ENCODE data around the gene GLDC. TPM values are rescaled to one million over a fixed set of nuclear protein-coding genes. Genes with fewer than 3 reads are reported as not detected.
"Not testable (repeated sequence)": the region's sequence is repeated elsewhere in the genome, so short reads cannot be mapped to it uniquely, and the experiment has no call there.

The GLDC gene
- total RNA-seq, 1 experiment from 2014 or later = 66.8 TPM

GRCh38 chr9:6644346-6645104 is 1.0 kb downstream of the GLDC start:
- peak; percentile 40 for DNase-seq
- Histone ChIP-seq H3K27me3 (ENCODE audit: control insufficient read depth, insufficient read depth, low read length) (peaks cover 10% of the 10 kb centered on the region), H3K36me3 (replicated peaks; ENCODE audit: control insufficient read depth, insufficient read depth, low read length) (peaks cover 9% of the 10 kb centered on the region), H3K4me3 (ENCODE audit: insufficient read depth, low read depth, low read length) (peak overlapping the region; percentile 79)

GRCh38 chr9:6641961-6642360 is 3.6 kb downstream of the GLDC start:
- H3K36me3 ChIP-seq (replicated peaks; ENCODE audit: control insufficient read depth, insufficient read depth, low read length) = peaks cover 9% of the 10 kb centered on the region
- peaks cover 10% of the 10 kb centered on the region for H3K27me3 ChIP-seq (ENCODE audit: control insufficient read depth, insufficient read depth, low read length)
- no peak overlapping the region for H3K4me3 ChIP-seq (ENCODE audit: insufficient read depth, low read depth, low read length)
- no peak for DNase-seq

- H3K4me3 ChIP-seq (ENCODE audit: insufficient read depth, low read depth, low read length) = no peak overlapping the region
- DNase-seq = no peak
- H3K27me3 ChIP-seq (ENCODE audit: control insufficient read depth, insufficient read depth, low read length) = peaks cover 10% of the 10 kb centered on the region
- H3K36me3 ChIP-seq (replicated peaks; ENCODE audit: control insufficient read depth, insufficient read depth, low read length) = peaks cover 9% of the 10 kb centered on the region
These were observed 4.0 kb downstream of the GLDC start for GRCh38 chr9:6641561-6641960.

- peaks cover 9% of the 10 kb centered on the region for H3K36me3 ChIP-seq (replicated peaks; ENCODE audit: control insufficient read depth, insufficient read depth, low read length)
- H3K27me3 ChIP-seq (ENCODE audit: control insufficient read depth, insufficient read depth, low read length) = peaks cover 10% of the 10 kb centered on the region
- H3K4me3 ChIP-seq (ENCODE audit: insufficient read depth, low read depth, low read length) = no peak overlapping the region
- no peak for DNase-seq
These were observed 4.5 kb downstream of the GLDC start for GRCh38 chr9:6641056-6641455.

GRCh38 chr9:6640268-6641051 is 5.1 kb downstream of the GLDC start:
- Histone ChIP-seq H3K4me3 (ENCODE audit: insufficient read depth, low read depth, low read length) (no peak overlapping the region), H3K27me3 (ENCODE audit: control insufficient read depth, insufficient read depth, low read length) (peaks cover 10% of the 10 kb centered on the region), H3K36me3 (replicated peaks; ENCODE audit: control insufficient read depth, insufficient read depth, low read length) (peaks cover 9% of the 10 kb centered on the region)
- DNase-seq = no peak

GRCh38 chr9:6639622-6640021 is 5.9 kb downstream of the GLDC start:
- Histone ChIP-seq H3K36me3 (replicated peaks; ENCODE audit: control insufficient read depth, insufficient read depth, low read length) (peaks cover 9% of the 10 kb centered on the region), H3K4me3 (ENCODE audit: insufficient read depth, low read depth, low read length) (no peak overlapping the region), H3K27me3 (ENCODE audit: control insufficient read depth, insufficient read depth, low read length) (peaks cover 6% of the 10 kb centered on the region)
- no peak for DNase-seq

- H3K4me3 ChIP-seq (ENCODE audit: insufficient read depth, low read depth, low read length) = no peak overlapping the region
- DNase-seq = no peak
- no peaks in the 10 kb centered on the region for H3K36me3 ChIP-seq (replicated peaks; ENCODE audit: control insufficient read depth, insufficient read depth, low read length)
- no peaks in the 10 kb centered on the region for H3K27me3 ChIP-seq (ENCODE audit: control insufficient read depth, insufficient read depth, low read length)
These were observed 11.1 kb downstream of the GLDC start for GRCh38 chr9:6634444-6634843.

- Histone ChIP-seq H3K36me3 (replicated peaks; ENCODE audit: control insufficient read depth, insufficient read depth, low read length) (no peaks in the 10 kb centered on the region), H3K27me3 (ENCODE audit: control insufficient read depth, insufficient read depth, low read length) (no peaks in the 10 kb centered on the region), H3K4me3 (ENCODE audit: insufficient read depth, low read depth, low read length) (no peak overlapping the region)
These were observed 12.2 kb downstream of the GLDC start for GRCh38 chr9:6633378-6633777.

GRCh38 chr9:6632516-6633183 is 12.9 kb downstream of the GLDC start:
- no peaks in the 10 kb centered on the region for H3K36me3 ChIP-seq (replicated peaks; ENCODE audit: control insufficient read depth, insufficient read depth, low read length)
- H3K27me3 ChIP-seq (ENCODE audit: control insufficient read depth, insufficient read depth, low read length) = no peaks in the 10 kb centered on the region
- DNase-seq = peak; percentile 61
- no peak overlapping the region for H3K4me3 ChIP-seq (ENCODE audit: insufficient read depth, low read depth, low read length)

More at GRCh38 chr9:6633378-6633777, 12.2 kb downstream of the GLDC start:
- DNase-seq = no peak

- DNase-seq = no peak
- Histone ChIP-seq H3K4me3 (ENCODE audit: insufficient read depth, low read depth, low read length) (no peak overlapping the region), H3K36me3 (replicated peaks; ENCODE audit: control insufficient read depth, insufficient read depth, low read length) (no peaks in the 10 kb centered on the region), H3K27me3 (ENCODE audit: control insufficient read depth, insufficient read depth, low read length) (no peaks in the 10 kb centered on the region)
These were observed 14.4 kb downstream of the GLDC start for GRCh38 chr9:6631207-6631512.

- Histone ChIP-seq H3K27me3 (ENCODE audit: control insufficient read depth, insufficient read depth, low read length) (no peaks in the 10 kb centered on the region), H3K4me3 (ENCODE audit: insufficient read depth, low read depth, low read length) (no peak overlapping the region), H3K36me3 (replicated peaks; ENCODE audit: control insufficient read depth, insufficient read depth, low read length) (no peaks in the 10 kb centered on the region)
- DNase-seq = no peak
These were observed 14.9 kb downstream of the GLDC start for GRCh38 chr9:6630502-6631206.

GRCh38 chr9:6628704-6629103 is 16.8 kb downstream of the GLDC start:
- no peak for DNase-seq
- H3K4me3 ChIP-seq (ENCODE audit: insufficient read depth, low read depth, low read length) = no peak overlapping the region
- no peaks in the 10 kb centered on the region for H3K27me3 ChIP-seq (ENCODE audit: control insufficient read depth, insufficient read depth, low read length)
- peaks cover 2% of the 10 kb centered on the region for H3K36me3 ChIP-seq (replicated peaks; ENCODE audit: control insufficient read depth, insufficient read depth, low read length)

GRCh38 chr9:6625363-6625762 is 20.2 kb downstream of the GLDC start:
- Histone ChIP-seq H3K27me3 (ENCODE audit: control insufficient read depth, insufficient read depth, low read length) (no peaks in the 10 kb centered on the region), H3K4me3 (ENCODE audit: insufficient read depth, low read depth, low read length) (no peak overlapping the region), H3K36me3 (replicated peaks; ENCODE audit: control insufficient read depth, insufficient read depth, low read length) (peaks cover 2% of the 10 kb centered on the region)
- DNase-seq = no peak

GRCh38 chr9:6622784-6623183 is 22.7 kb downstream of the GLDC start:
- not testable (repeated sequence) for H3K36me3 ChIP-seq (replicated peaks; ENCODE audit: control insufficient read depth, insufficient read depth, low read length); H3K4me3 ChIP-seq (ENCODE audit: insufficient read depth, low read depth, low read length); DNase-seq; H3K27me3 ChIP-seq (ENCODE audit: control insufficient read depth, insufficient read depth, low read length)
